Fibroblast of villous mesenchyme (primary cell): ENCODE data around the gene MPC2. TPM values are rescaled to one million over a fixed set of nuclear protein-coding genes. Genes with fewer than 3 reads are reported as not detected.
"Not testable (repeated sequence)": the region's sequence is repeated elsewhere in the genome, so short reads cannot be mapped to it uniquely, and the experiment has no call there.

Source experiments
- DNase-seq: peaks from one replicate; pipeline ENCODE4 v3.0.0-alpha.2; 2010; ENCODE audit warnings: low read depth
- H3K4me3 ChIP-seq: 2 replicates; pipeline ENCODE4 v1.5.1; 2011; ENCODE audit warnings: low read depth, mild to moderate bottlenecking, low read length
- total RNA-seq: library from RNA; depleted of rRNA; stranded (reverse); fragments of >200 nt; gene quantifications from 2 replicates; pipeline ENCODE4 v1.2.3, GENCODE V29; 2012
- TF ChIP-seq, protein P1 (sequence below): IDR thresholded peaks from 2 replicates; pipeline ENCODE4 v1.5.1; 2012; ENCODE audit warnings: low read depth, mild to moderate bottlenecking, low read length; ENCODE audit not compliant: insufficient read depth

Gene MPC2
- total RNA-seq, 1 donor = 33.7 TPM

DNA sequence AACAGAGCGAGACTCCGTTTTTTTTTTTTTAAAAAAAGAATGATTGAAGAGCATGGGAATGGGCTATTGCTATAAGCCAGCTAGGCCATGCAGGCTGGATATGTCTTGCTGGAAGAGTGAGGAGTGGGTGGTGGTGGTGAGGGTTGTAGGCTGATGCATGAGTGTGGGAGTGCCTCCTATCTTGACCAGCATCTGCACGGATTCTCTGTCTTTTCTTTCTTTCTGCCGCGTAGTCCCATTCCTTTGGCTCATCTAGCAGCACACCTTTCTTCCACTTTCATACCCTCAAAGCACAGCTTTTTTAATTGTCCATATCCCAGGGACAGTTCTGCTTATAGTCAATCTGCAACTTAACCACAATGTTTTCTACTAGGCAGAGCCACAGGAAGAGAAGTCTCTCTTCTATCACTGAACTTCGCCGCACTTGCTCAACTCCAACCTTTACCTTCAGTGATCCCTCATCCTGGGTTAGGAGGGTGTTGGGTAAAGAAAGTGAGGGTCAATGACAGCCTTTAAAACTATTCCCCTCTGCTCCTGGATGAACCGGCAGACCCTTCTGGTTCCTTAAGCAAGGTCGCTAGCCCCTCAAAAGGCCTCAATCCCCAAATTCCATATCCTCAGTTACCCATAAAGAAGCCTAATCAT, 38.2 kb downstream of the MPC2 start:
- DNase-seq = no peak
- no peak overlapping the region for H3K4me3 ChIP-seq
- TF ChIP-seq, protein P1, sequence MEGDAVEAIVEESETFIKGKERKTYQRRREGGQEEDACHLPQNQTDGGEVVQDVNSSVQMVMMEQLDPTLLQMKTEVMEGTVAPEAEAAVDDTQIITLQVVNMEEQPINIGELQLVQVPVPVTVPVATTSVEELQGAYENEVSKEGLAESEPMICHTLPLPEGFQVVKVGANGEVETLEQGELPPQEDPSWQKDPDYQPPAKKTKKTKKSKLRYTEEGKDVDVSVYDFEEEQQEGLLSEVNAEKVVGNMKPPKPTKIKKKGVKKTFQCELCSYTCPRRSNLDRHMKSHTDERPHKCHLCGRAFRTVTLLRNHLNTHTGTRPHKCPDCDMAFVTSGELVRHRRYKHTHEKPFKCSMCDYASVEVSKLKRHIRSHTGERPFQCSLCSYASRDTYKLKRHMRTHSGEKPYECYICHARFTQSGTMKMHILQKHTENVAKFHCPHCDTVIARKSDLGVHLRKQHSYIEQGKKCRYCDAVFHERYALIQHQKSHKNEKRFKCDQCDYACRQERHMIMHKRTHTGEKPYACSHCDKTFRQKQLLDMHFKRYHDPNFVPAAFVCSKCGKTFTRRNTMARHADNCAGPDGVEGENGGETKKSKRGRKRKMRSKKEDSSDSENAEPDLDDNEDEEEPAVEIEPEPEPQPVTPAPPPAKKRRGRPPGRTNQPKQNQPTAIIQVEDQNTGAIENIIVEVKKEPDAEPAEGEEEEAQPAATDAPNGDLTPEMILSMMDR = no peak

DNA sequence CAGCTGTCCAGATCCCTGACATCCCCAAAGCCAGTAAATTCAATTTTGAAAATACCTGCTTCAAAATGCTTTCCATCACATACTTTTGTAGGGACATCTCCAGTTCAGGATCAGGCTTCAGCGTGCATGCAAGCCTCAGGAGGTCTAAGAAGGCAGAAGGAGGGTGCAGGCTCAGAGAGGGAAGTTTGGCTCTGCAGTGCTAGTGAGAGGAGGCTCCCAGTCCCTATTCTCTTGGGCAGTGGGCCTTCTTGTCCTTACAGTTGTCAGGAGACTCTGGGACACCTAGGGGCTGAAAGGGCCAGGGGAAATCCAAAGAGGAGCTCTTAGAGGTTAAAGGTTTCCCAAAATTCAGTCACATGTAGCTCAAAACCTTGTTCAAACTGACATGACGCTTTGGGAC, 43.1 kb downstream of the MPC2 start:
- H3K4me3 ChIP-seq = no peak overlapping the region
- no peak for DNase-seq
- TF ChIP-seq, protein P1 = no peak

DNA sequence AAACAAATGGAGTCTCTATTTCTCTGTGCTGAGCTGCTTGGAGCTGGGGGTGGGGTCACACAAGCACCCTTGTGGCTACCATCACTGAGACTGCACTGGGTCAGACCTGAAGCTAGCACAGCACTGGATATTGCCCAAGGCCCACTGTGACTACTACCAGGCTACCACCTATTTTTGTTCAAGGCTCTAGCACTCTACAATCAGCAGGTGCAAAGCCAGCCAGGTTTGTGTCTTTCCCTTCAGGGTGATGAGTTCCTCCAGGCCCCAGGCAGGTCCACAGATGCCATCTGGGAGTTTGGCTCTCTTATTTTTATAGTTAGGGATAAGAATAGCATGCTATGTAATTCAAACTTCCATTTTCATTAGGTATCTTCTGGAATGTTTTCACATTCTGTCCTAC, 46.5 kb downstream of the MPC2 start:
- TF ChIP-seq, protein P1 = no peak
- no peak for DNase-seq
- no peak overlapping the region for H3K4me3 ChIP-seq

DNA sequence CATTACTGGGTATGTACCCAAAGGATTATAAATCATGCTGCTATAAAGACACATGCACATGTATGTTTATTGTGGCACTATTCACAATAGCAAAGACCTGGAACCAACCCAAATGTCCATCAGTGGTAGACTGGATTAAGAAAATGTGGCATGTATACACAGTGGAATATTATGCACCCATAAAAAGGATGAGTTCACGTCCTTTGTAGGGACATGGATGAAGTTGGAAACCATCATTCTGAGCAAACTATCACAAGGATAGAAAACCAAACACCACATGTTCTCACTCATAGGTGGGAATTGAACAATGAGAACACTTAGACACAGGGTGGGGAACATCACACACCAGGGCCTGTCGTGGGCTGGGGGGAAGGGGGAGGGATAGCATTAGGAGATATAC, 49.7 kb downstream of the MPC2 start:
- DNase-seq, H3K4me3 ChIP-seq: not testable (repeated sequence)

DNA sequence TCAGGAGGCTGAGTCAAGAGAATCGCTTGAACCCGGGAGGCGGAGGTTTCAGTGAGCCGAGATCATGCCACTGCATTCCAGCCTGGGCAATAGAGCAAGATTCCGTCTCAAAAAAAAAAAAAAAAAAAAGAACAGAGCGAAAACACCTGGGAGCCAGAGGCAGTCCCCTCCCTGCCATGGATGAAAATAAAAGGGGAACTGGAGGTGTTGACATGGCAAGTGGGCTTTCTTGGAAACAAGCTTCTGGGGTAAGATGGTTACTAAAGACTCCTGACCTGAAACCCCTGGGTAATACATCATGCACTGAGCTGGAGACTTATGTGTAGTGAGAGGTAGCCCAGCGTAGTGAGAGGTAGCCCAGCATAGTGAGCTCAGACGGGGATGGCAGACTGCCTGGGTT, 54.5 kb downstream of the MPC2 start:
- no peak overlapping the region for H3K4me3 ChIP-seq
- DNase-seq = no peak
- TF ChIP-seq, protein P1 = no peak

DNA sequence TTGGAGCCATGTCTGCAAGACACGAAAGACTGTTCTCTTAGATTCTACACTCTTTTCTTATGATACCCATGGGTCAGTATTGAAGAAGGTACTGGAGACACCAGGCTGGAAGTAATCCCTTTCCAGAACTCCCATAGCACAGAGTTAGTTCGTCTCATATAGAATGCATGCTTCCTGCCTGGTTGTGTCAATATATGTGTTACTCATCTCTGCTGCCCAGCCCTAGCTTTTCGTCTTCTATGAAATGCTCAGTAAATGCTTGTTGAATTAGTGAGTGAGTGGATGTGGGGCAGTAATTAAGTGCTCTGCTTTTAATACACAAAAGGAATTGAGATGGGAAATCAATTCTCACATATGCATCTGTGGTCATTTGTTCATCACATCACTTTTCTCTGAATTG, 55.1 kb downstream of the MPC2 start:
- TF ChIP-seq, protein P1 = no peak
- no peak for DNase-seq
- H3K4me3 ChIP-seq = no peak overlapping the region

DNA sequence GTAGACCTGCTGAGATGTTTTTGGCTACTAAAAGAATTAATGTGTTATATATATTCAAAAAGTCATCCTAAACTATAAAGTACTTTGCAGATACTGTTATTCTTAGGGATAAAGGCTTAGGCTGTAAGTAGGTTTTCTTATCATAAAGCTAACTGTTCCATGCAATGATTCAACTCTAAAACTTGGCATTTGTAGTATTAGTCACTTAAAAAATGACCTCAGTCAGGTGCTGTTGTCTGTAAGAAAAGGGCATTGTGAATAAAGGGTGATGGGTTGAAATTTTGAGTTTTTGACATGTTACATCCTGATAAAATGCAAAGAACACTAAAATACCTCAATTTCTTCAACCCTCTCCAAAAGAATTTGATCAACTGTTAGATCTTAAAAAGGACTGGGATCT, 55.8 kb downstream of the MPC2 start:
- H3K4me3 ChIP-seq = no peak overlapping the region
- TF ChIP-seq, protein P1 = no peak
- no peak for DNase-seq
